PFSK-1 (cell line): ENCODE measurements around the gene AFF2. TPM values are rescaled to one million over a fixed set of nuclear protein-coding genes. Genes with fewer than 3 reads are reported as not detected.

Experiments
- FOXP2 ChIP-seq: optimal IDR thresholded peaks from 2 replicates; pipeline ENCODE3; 2011; ENCODE audit warnings: borderline replicate concordance, control low read depth, inconsistent platforms; ENCODE audit not compliant: insufficient read depth; ENCODE audit errors: extremely low read length, extremely low read depth
- POLR2AphosphoS5 ChIP-seq: IDR thresholded peaks from 2 replicates; pipeline ENCODE4 v1.6.1; 2012; ENCODE audit warnings: low read depth, mild to moderate bottlenecking, control low read depth, low read length, moderate library complexity
- REST ChIP-seq, 2 experiments: IDR thresholded peaks; 2 replicates each; pipeline versions ENCODE4 v1.6.1 to v1.8.0; 2011 to 2012; ENCODE audit warnings: low read depth in 2 of 2, low read length in 2 of 2, control low read depth in 1 of 2, inconsistent platforms in 1 of 2, mild to moderate bottlenecking in 1 of 2, moderate library complexity in 1 of 2; ENCODE audit not compliant: insufficient read depth in 1 of 2
- SIN3A ChIP-seq: IDR thresholded peaks from 2 replicates; pipeline ENCODE4 v1.6.1; 2012; ENCODE audit warnings: mild to moderate bottlenecking, low read length, moderate library complexity, borderline replicate concordance; ENCODE audit not compliant: insufficient read depth
- TAF1 ChIP-seq: IDR thresholded peaks from 2 replicates; pipeline ENCODE4 v1.6.1; 2012; ENCODE audit warnings: low read length, control low read depth, borderline replicate concordance; ENCODE audit not compliant: insufficient read depth
- polyA plus RNA-seq: library from polyadenylated mRNA; unstranded; fragments of >200 nt; gene quantifications from one replicate; pipeline ENCODE4 v1.2.1, GENCODE V29; 2012; ENCODE audit warnings: low read depth, missing spikeins; ENCODE audit not compliant: insufficient read length

AFF2 gene
- polyA plus RNA-seq, result not detected

GRCh38 chrX:148500423-148501385 is at the start of gene AFF2:
AFF2 (plus strand) TSS chrX:148500617; CDS start chrX:148501098, 481 bp downstream.
- TF ChIP-seq SIN3A (no peak), FOXP2 (no peak), POLR2AphosphoS5 (no peak), REST (IDR thresholded peaks at IDR 0.05; ENCODE audit: insufficient read depth in 1 of 2, low read depth in 2 of 2, low read length in 2 of 2) (no peak), TAF1 (no peak)

GRCh38 chrX:148457279-148457678 is 43.1 kb upstream of the AFF2 start:
- no peak for TF ChIP-seq TAF1
- no peak for TF ChIP-seq REST (IDR thresholded peaks at IDR 0.05; ENCODE audit: insufficient read depth in 1 of 2, low read depth in 2 of 2, low read length in 2 of 2)
- no peak for TF ChIP-seq POLR2AphosphoS5
- TF ChIP-seq FOXP2, result no peak
- TF ChIP-seq SIN3A, result no peak

- TF ChIP-seq SIN3A (no peak), TAF1 (no peak), POLR2AphosphoS5 (no peak), FOXP2 (no peak), REST (IDR thresholded peaks at IDR 0.05; ENCODE audit: insufficient read depth in 1 of 2, low read depth in 2 of 2, low read length in 2 of 2) (no peak)
These were observed 41.1 kb upstream of the AFF2 start for GRCh38 chrX:148459343-148459742.

GRCh38 chrX:148466292-148466691 is 34.1 kb upstream of the AFF2 start:
- no peak for TF ChIP-seq TAF1
- no peak for TF ChIP-seq FOXP2
- TF ChIP-seq POLR2AphosphoS5, result no peak
- TF ChIP-seq REST (IDR thresholded peaks at IDR 0.05; ENCODE audit: insufficient read depth in 1 of 2, low read depth in 2 of 2, low read length in 2 of 2), result no peak
- TF ChIP-seq SIN3A, result no peak
